Measurements from ENCODE around the gene ZDHHC11.

The ZDHHC11 gene

DNA sequence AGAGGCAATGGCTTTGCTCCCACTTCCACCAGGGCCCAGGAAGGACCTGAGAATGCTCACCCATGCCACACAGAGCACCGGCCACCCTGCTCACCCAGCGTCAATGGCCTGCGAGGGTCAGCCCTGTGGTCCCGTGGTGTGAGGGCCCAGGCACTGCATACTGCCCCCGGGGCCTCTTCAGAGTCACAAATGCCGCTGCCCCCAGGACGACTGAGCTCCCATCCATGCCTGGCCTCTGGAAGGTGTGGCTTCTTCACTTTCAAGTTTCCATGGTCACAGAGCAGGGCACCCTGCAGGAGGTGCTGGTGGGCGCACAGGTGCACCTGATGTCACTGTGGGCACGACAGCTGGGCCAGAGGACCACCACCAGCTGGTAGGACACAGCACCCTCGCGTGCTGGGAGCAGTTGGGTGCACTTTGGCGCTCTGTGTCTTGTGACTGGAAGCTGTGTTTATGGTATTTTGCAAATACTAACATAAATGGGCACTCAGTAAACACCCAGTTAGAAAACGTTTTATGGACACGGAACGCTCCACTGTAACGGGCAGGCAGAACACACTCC is 12.5 kb upstream of the ZDHHC11 start:
- H3K9ac ChIP-seq (ENCODE audit: low read depth, low read length): no peak overlapping the region
- no peaks in the 10 kb centered on the region for H3K27me3 ChIP-seq (ENCODE audit: control insufficient read depth, insufficient read depth, low read length)
- no peak overlapping the region for H3K4me3 ChIP-seq (ENCODE audit: low read depth, low read length)
- no peaks in the 10 kb centered on the region for H3K9me3 ChIP-seq (ENCODE audit: control insufficient read depth, insufficient read depth, low read length)
- H3K36me3 ChIP-seq (ENCODE audit: control insufficient read depth, insufficient read depth, low read length): peaks cover 63% of the 10 kb centered on the region
- no peaks in the 10 kb centered on the region for H3K4me1 ChIP-seq (ENCODE audit: control insufficient read depth, insufficient read depth, low read length)

DNA sequence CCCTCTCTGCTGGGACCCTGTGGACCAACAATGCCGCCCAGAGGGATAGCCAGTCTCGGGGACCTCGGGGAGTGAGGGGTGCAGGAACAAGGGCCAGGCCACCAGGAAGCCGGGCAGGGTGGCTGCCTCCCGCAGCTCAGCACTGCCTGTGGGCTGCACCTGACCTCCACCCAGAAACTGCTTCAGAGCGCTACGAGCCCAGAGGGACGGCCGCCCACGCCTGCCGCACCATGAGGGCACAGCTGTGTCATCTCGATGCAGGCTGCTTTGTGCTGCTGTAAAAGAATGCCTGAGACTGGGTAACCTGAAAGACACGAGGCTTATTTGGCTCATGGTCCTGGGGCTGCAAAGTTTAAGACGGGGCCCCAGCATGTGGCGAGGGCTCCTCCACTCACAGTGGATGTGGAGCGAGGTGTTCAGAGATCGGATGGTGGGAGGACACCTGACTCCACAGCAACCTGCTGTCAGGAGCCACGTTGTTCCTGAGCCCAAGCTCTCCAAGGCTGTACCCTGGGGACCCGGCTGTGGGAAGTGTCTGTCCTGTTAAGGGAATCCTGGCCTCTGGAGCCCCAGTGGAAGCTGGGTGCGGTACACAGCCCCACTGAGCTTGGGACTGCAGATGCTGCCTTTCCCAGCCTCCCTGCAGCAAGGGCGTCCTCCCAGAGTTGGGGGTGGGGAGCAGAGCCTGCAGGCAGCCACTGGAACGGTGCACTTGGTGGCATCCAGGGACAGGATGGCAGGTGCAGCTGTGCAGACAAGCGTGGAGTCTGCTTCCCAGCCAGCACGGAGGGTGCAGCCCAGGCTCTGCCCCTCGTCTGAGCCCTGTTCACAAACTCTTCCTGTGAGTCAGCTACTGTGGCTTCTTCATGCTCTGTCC is 11.8 kb upstream of the ZDHHC11 start:
- no peaks in the 10 kb centered on the region for H3K9me3 ChIP-seq (ENCODE audit: control insufficient read depth, insufficient read depth, low read length)
- H3K4me1 ChIP-seq (ENCODE audit: control insufficient read depth, insufficient read depth, low read length): no peaks in the 10 kb centered on the region
- peaks cover 56% of the 10 kb centered on the region for H3K36me3 ChIP-seq (ENCODE audit: control insufficient read depth, insufficient read depth, low read length)
- no peak overlapping the region for H3K9ac ChIP-seq (ENCODE audit: low read depth, low read length)
- no peak overlapping the region for H3K4me3 ChIP-seq (ENCODE audit: low read depth, low read length)
- H3K27me3 ChIP-seq (ENCODE audit: control insufficient read depth, insufficient read depth, low read length): no peaks in the 10 kb centered on the region

DNA sequence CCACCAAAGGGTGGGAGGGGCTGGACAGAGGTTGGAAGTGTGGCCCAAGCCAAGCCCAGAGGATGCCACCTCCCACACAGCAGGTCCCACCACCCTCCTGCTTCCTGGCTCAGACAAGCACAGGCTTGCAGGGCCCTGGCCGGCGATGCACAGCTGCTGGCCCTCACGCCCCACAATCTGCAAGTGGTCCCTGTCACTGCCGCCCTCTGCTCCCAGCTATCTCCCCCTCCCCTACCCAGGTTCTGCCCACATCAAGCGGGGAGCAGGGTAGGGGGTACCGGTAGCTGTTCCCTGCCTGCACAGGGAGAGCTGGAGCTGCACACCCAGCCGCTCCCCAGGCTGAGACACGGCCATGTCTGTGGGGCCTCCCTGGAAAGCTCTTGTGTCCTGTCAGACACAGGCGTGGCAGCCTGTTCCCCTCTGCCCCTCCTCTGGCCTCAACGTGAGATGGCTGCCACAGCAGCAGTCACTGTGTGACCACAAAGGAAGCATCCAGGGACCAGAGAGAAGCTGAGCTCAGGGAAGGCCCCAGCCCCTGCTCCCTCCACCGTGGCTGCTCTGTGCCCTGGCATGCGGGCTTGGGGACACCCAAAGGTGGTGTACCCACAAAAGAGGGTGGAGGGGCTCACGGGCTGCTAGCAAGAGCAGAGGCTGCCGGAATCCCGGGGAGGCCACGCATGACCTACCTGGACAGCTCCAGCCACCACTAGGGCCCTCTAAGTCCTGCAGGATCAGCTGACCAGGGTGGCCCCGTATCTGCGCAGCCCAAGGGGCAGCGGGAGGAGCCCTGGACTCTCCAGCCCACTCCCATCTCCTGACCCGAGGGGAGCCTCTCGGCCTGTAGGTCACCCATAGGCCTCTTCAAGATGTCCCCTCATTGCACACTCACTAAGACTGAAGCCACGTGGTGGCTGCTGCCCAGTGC is 10.9 kb upstream of the ZDHHC11 start:
- no peak overlapping the region for H3K4me3 ChIP-seq (ENCODE audit: low read depth, low read length)
- no peaks in the 10 kb centered on the region for H3K27me3 ChIP-seq (ENCODE audit: control insufficient read depth, insufficient read depth, low read length)
- no peak overlapping the region for H3K9ac ChIP-seq (ENCODE audit: low read depth, low read length)
- H3K36me3 ChIP-seq (ENCODE audit: control insufficient read depth, insufficient read depth, low read length): peaks cover 49% of the 10 kb centered on the region
- no peaks in the 10 kb centered on the region for H3K4me1 ChIP-seq (ENCODE audit: control insufficient read depth, insufficient read depth, low read length)
- no peaks in the 10 kb centered on the region for H3K9me3 ChIP-seq (ENCODE audit: control insufficient read depth, insufficient read depth, low read length)

GRCh38 chr5:860506-861150 is 9.8 kb upstream of the ZDHHC11 start:
- Histone ChIP-seq H3K36me3 (ENCODE audit: control insufficient read depth, insufficient read depth, low read length) (peaks cover 41% of the 10 kb centered on the region), H3K9ac (ENCODE audit: low read depth, low read length) (no peak overlapping the region), H3K27me3 (ENCODE audit: control insufficient read depth, insufficient read depth, low read length) (no peaks in the 10 kb centered on the region), H3K4me3 (ENCODE audit: low read depth, low read length) (no peak overlapping the region), H3K4me1 (ENCODE audit: control insufficient read depth, insufficient read depth, low read length) (no peaks in the 10 kb centered on the region), H3K9me3 (ENCODE audit: control insufficient read depth, insufficient read depth, low read length) (no peaks in the 10 kb centered on the region)

GRCh38 chr5:859798-860296 is 9.1 kb upstream of the ZDHHC11 start:
- peaks cover 33% of the 10 kb centered on the region for H3K36me3 ChIP-seq (ENCODE audit: control insufficient read depth, insufficient read depth, low read length)

GRCh38 chr5:859391-859790 is 8.6 kb upstream of the ZDHHC11 start:
- Histone ChIP-seq H3K27me3 (ENCODE audit: control insufficient read depth, insufficient read depth, low read length) (no peaks in the 10 kb centered on the region), H3K9ac (ENCODE audit: low read depth, low read length) (no peak overlapping the region), H3K4me1 (ENCODE audit: control insufficient read depth, insufficient read depth, low read length) (no peaks in the 10 kb centered on the region), H3K4me3 (ENCODE audit: low read depth, low read length) (no peak overlapping the region), H3K36me3 (ENCODE audit: control insufficient read depth, insufficient read depth, low read length) (peaks cover 29% of the 10 kb centered on the region), H3K9me3 (ENCODE audit: control insufficient read depth, insufficient read depth, low read length) (no peaks in the 10 kb centered on the region)

More at GRCh38 chr5:859798-860296, 9.1 kb upstream of the ZDHHC11 start:
- Histone ChIP-seq H3K9ac (ENCODE audit: low read depth, low read length) (no peak overlapping the region), H3K27me3 (ENCODE audit: control insufficient read depth, insufficient read depth, low read length) (no peaks in the 10 kb centered on the region), H3K4me1 (ENCODE audit: control insufficient read depth, insufficient read depth, low read length) (no peaks in the 10 kb centered on the region), H3K9me3 (ENCODE audit: control insufficient read depth, insufficient read depth, low read length) (no peaks in the 10 kb centered on the region), H3K4me3 (ENCODE audit: low read depth, low read length) (no peak overlapping the region)

GRCh38 chr5:858726-859125 is 7.9 kb upstream of the ZDHHC11 start:
- Histone ChIP-seq H3K36me3 (ENCODE audit: control insufficient read depth, insufficient read depth, low read length) (peaks cover 24% of the 10 kb centered on the region), H3K9ac (ENCODE audit: low read depth, low read length) (no peak overlapping the region), H3K4me1 (ENCODE audit: control insufficient read depth, insufficient read depth, low read length) (no peaks in the 10 kb centered on the region)

DNA sequence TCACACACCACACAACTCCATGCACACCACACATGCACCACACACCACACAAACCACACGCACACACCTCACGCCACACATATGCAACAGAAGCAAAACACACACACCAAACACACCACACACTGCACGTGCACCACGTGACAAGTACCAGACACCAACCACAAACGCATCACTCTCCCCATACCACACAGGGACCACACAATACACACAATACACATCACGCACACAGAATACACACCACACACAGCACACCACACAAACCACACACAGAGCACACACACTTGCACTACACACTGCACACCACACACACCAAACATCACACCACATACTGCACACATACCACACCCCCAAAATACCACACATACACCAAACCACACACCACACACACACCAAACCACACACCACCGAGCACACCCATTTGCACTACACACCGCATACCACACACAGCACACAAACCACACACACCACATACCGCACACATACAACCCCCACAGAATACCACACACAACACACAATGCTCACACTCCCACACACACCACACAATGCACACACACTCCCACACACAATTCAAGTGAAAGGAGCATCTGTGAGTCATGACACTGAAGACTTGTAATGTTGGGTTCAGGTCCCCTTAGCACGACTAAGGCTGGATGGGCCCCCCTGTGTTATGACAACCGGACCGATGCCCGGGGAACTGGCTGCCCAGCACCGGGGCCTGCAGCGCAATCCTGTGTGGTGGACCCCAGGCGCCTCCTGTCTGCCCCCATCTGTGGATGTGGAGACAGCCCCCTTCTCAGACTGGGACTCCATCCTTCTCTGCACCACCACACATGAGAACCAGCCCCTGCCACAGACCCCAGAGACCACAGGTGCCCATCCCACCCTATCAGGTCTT is 6.0 kb upstream of the ZDHHC11 start:
- H3K4me1 ChIP-seq (ENCODE audit: control insufficient read depth, insufficient read depth, low read length): no peaks in the 10 kb centered on the region
- no peak overlapping the region for H3K9ac ChIP-seq (ENCODE audit: low read depth, low read length)
- H3K27me3 ChIP-seq (ENCODE audit: control insufficient read depth, insufficient read depth, low read length): no peaks in the 10 kb centered on the region
- H3K4me3 ChIP-seq (ENCODE audit: low read depth, low read length): no peak overlapping the region
- peaks cover 4% of the 10 kb centered on the region for H3K36me3 ChIP-seq (ENCODE audit: control insufficient read depth, insufficient read depth, low read length)
- no peaks in the 10 kb centered on the region for H3K9me3 ChIP-seq (ENCODE audit: control insufficient read depth, insufficient read depth, low read length)

More at GRCh38 chr5:858726-859125, 7.9 kb upstream of the ZDHHC11 start:
- H3K9me3 ChIP-seq (ENCODE audit: control insufficient read depth, insufficient read depth, low read length): no peaks in the 10 kb centered on the region
- H3K27me3 ChIP-seq (ENCODE audit: control insufficient read depth, insufficient read depth, low read length): no peaks in the 10 kb centered on the region
- H3K4me3 ChIP-seq (ENCODE audit: low read depth, low read length): no peak overlapping the region

GRCh38 chr5:855771-856530 is 5.2 kb upstream of the ZDHHC11 start:
- Histone ChIP-seq H3K9me3 (ENCODE audit: control insufficient read depth, insufficient read depth, low read length) (no peaks in the 10 kb centered on the region), H3K9ac (ENCODE audit: low read depth, low read length) (no peak overlapping the region), H3K36me3 (ENCODE audit: control insufficient read depth, insufficient read depth, low read length) (peaks cover 2% of the 10 kb centered on the region), H3K4me1 (ENCODE audit: control insufficient read depth, insufficient read depth, low read length) (no peaks in the 10 kb centered on the region), H3K27me3 (ENCODE audit: control insufficient read depth, insufficient read depth, low read length) (no peaks in the 10 kb centered on the region), H3K4me3 (ENCODE audit: low read depth, low read length) (no peak overlapping the region)
